PC-3 (cell line): ENCODE measurements around the gene NOX4.
"Not testable (repeated sequence)": the region's sequence is repeated elsewhere in the genome, so short reads cannot be mapped to it uniquely, and the experiment has no call there.

Experiments
- CTCF ChIP-seq: fragments of 300-600 bp; sonication (generic); conservative IDR thresholded peaks from 2 replicates; pipeline ENCODE4 v1.5.1; 2017; ENCODE audit warnings: antibody characterized with exemption, low read depth, mild to moderate bottlenecking, low read length
- EZH2phosphoT487 ChIP-seq: fragments of 300-600 bp; sonication (generic); IDR thresholded peaks from 2 replicates; pipeline ENCODE4 v1.6.1; 2018; ENCODE audit warnings: mild to moderate bottlenecking, antibody characterized with exemption, low read length, borderline replicate concordance

- not testable (repeated sequence) for TF ChIP-seq CTCF, EZH2phosphoT487
Observed at GRCh38 chr11:89364856-89365255, 126.3 kb downstream of the NOX4 start.
